ENCODE data around the gene VSIG4.

GRCh38 chrX:66035667-66036066 is 4.2 kb downstream of the VSIG4 start:
- no peak for TF ChIP-seq CTCF (conservative IDR thresholded peaks at IDR 0.05; ENCODE audit: low read length)
- no peak for TF ChIP-seq EZH2phosphoT487 (IDR thresholded peaks at IDR 0.05; ENCODE audit: borderline replicate concordance)

All from Loucy (cell line).